PC-9 (cell line): Measurements from ENCODE around the gene RALGPS1. TPM values are rescaled to one million over a fixed set of nuclear protein-coding genes. Genes with fewer than 3 reads are reported as not detected.

ENCODE experiments used
- Bru-seq: library from RNA; stranded (reverse); fragments of 400-500 nt; gene quantifications from one replicate; lab custom pipeline; 2021; lab: Mats Ljungman, UMichigan
- BruChase-seq, 2 experiments: library from RNA; stranded (reverse); fragments of 400-500 nt; gene quantifications; one replicate each; lab custom pipeline; 2021; lab: Mats Ljungman, UMichigan
- BruUV-seq: library from RNA; stranded (reverse); fragments of 400-500 nt; replicated peaks from 2 replicates; lab custom pipeline; 2021; lab: Mats Ljungman, UMichigan
- CTCF ChIA-PET: fragments of 300-600 bp; sonication (Branson Sonifier 250); formaldehyde crosslinking; loops from one replicate; lab custom pipeline; 2022; ENCODE audit warnings: antibody characterized with exemption; lab: Charles Lee
- POLR2A ChIA-PET: fragments of 300-600 bp; sonication (Branson Sonifier 250); formaldehyde crosslinking; loops from one replicate; lab custom pipeline; 2022; ENCODE audit warnings: antibody characterized with exemption; ENCODE audit not compliant: unreplicated experiment; lab: Charles Lee
- DNase-seq, 2 experiments: peaks; one replicate each; pipeline versions ENCODE4 v3.0.0 to v3.0.0-alpha.2; 2015 to 2022; ENCODE audit warnings: mixed read lengths in 1 of 2
- H2AFZ ChIP-seq: fragments of 200-600 bp; sonication (generic); 2 replicates; pipeline ENCODE4 v1.8.1; 2017; ENCODE audit warnings: antibody characterized with exemption
- H3F3A ChIP-seq: fragments of 200-600 bp; sonication (generic); 2 replicates; pipeline ENCODE4 v1.8.1; 2017; ENCODE audit warnings: antibody characterized with exemption, mild to moderate bottlenecking, low read depth; ENCODE audit not compliant: insufficient read depth
- H3K27ac ChIP-seq: fragments of 200-600 bp; sonication (generic); 2 replicates; pipeline ENCODE4 v1.6.1; 2016; ENCODE audit warnings: mixed run types
- H3K27me3 ChIP-seq: fragments of 200-600 bp; sonication (generic); 2 replicates; pipeline ENCODE4 v1.6.1; 2016; ENCODE audit warnings: low read depth, mixed run types; ENCODE audit not compliant: insufficient read depth
- H3K36me3 ChIP-seq: fragments of 200-600 bp; sonication (generic); 2 replicates; pipeline ENCODE4 v1.6.1; 2016; ENCODE audit warnings: low read depth, mixed run types
- H3K4me1 ChIP-seq: fragments of 200-600 bp; sonication (generic); replicated peaks from 2 replicates; pipeline ENCODE4 v1.6.1; 2016; ENCODE audit warnings: mixed run types; ENCODE audit not compliant: insufficient read depth
- H3K4me2 ChIP-seq: fragments of 200-600 bp; sonication (generic); 2 replicates; pipeline ENCODE4 v1.6.1; 2017; ENCODE audit warnings: mixed run types
- H3K4me3 ChIP-seq: fragments of 200-600 bp; sonication (generic); 2 replicates; pipeline ENCODE4 v1.6.1; 2016; ENCODE audit warnings: mixed run types
- H3K79me2 ChIP-seq: fragments of 200-600 bp; sonication (generic); 2 replicates; pipeline ENCODE4 v1.6.1; 2017; ENCODE audit warnings: low read depth, mixed run types
- H3K9me2 ChIP-seq: fragments of 200-600 bp; sonication (generic); 2 replicates; pipeline ENCODE4 v1.8.1; 2017; ENCODE audit warnings: mild to moderate bottlenecking; ENCODE audit not compliant: insufficient read depth
- H3K9me3 ChIP-seq: fragments of 200-600 bp; sonication (generic); 2 replicates; pipeline ENCODE4 v1.8.1; 2016; ENCODE audit warnings: low read depth; ENCODE audit not compliant: insufficient read depth
- H4K20me1 ChIP-seq: fragments of 200-600 bp; sonication (generic); 2 replicates; pipeline ENCODE4 v1.8.1; 2017; ENCODE audit not compliant: insufficient read depth
- CTCF ChIP-seq: fragments of 200-600 bp; sonication (generic); conservative IDR thresholded peaks from 2 replicates; pipeline ENCODE4 v1.6.1; 2017; ENCODE audit warnings: mixed run types, antibody characterized with exemption, mild to moderate bottlenecking, moderate library complexity
- EZH2 ChIP-seq: fragments of 200-600 bp; sonication (generic); IDR thresholded peaks from 2 replicates; pipeline ENCODE4 v1.8.0; 2017; ENCODE audit warnings: antibody characterized with exemption, low read depth
- intact Hi-C: fragments of 100-400 bp; cut with micrococcal nuclease; formaldehyde crosslinking; loops from one replicate; pipeline ENCODE4 v1.10.0; 2022; ENCODE audit not compliant: unreplicated experiment
- long read RNA-seq: library from polyadenylated mRNA; stranded (forward); transcript quantifications from one replicate; pipeline ENCODE4 v2.0.0, GENCODE V29; 2022
- total RNA-seq: library from RNA; stranded (reverse); gene quantifications from 2 replicates; pipeline ENCODE4 v1.2.3, GENCODE V29; 2021

The RALGPS1 gene
- total RNA-seq (23.3 and 25.8 TPM in 2 replicates), Bru-seq, nascent RNA (percentile 60 among the genes with signal in this experiment), BruChase-seq, experiment 1, labeled RNA remaining after a 2-hour chase (percentile 63 among the genes with signal in this experiment), BruChase-seq, experiment 2, labeled RNA remaining after a 6-hour chase (percentile 57 among the genes with signal in this experiment)
- long read RNA-seq, partial matches to known transcripts, result 16 of 28 reads
- long read RNA-seq, other reads (novel, unspliced or antisense), result 12 of 28 reads

GRCh38 chr9:126914458-126915280 lies at the start of gene RALGPS1:
Gene RALGPS1 (plus strand): TSS chr9:126914782. CDS start chr9:126962290, 47,508 bp downstream.
- Histone ChIP-seq H3K27me3 (no peaks in the 10 kb centered on the region), H3F3A (no peaks in the 10 kb centered on the region), H3K36me3 (no peaks in the 10 kb centered on the region), H3K9me3 (no peaks in the 10 kb centered on the region), H2AFZ (peak within 1 kb of the TSS; percentile 78), H3K79me2 (no peaks in the 10 kb centered on the region), H3K9me2 (no peaks in the 10 kb centered on the region), H3K4me3 (peak within 1 kb of the TSS; percentile 61), H3K27ac (no peak within 1 kb of the TSS), H3K4me1 (peaks cover 6% of the 10 kb centered on the region; the same call in 1 of the 2 replicates), H3K4me2 (peak within 1 kb of the TSS; percentile 90), H4K20me1 (no peaks in the 10 kb centered on the region)
- ChIA-PET POLR2A (interaction anchor here (0.6 kb wide), 4 partner anchors 30 to 886 kb away, joined by 4 to 11 read pairs (median 8); no protein-coding TSS in a partner anchor), CTCF (interaction anchor here (0.6 to 1.0 kb wide), 3 partner anchors 26 to 482 kb away, joined by 4 to 6 read pairs (median 4); partner anchors contain the start of gene SLC2A8)
- no TSS peak for BruUV-seq
- TF ChIP-seq EZH2 (no peak), CTCF (no peak)
- intact Hi-C loops, result loop anchor here (2.0 kb wide), 1 partner anchor 54 kb away; the partner anchor contains the start of gene ZBTB34
- peak; percentile 90 to 98 for DNase-seq

GRCh38 chr9:126869368-126869767 lies 45.2 kb upstream of the RALGPS1 start:
- intact Hi-C loops, result no loop called here
- peaks cover 2% of the 10 kb centered on the region; the same call in 1 of the 2 replicates for H3F3A ChIP-seq
- H3K9me3 ChIP-seq, result no peaks in the 10 kb centered on the region
- H3K4me3 ChIP-seq, result no peak overlapping the region
- DNase-seq, result no peak
- no peak for TF ChIP-seq EZH2
- TF ChIP-seq CTCF, result no peak
- no peak overlapping the region for H2AFZ ChIP-seq
- H3K36me3 ChIP-seq, result no peaks in the 10 kb centered on the region
- ChIA-PET POLR2A (no interaction called here), CTCF (no interaction called here)
- no peak overlapping the region for H3K27ac ChIP-seq
- peaks cover 17% of the 10 kb centered on the region for H3K79me2 ChIP-seq
- no peaks in the 10 kb centered on the region for H3K27me3 ChIP-seq
- no peak overlapping the region for H3K4me2 ChIP-seq
- no peaks in the 10 kb centered on the region for H3K9me2 ChIP-seq
- H3K4me1 ChIP-seq, result no peaks in the 10 kb centered on the region
- H4K20me1 ChIP-seq, result peaks cover 5% of the 10 kb centered on the region; the same call in 1 of the 2 replicates
- no TSS peak for BruUV-seq

- Histone ChIP-seq H3K4me3 (no peak overlapping the region), H3K27ac (no peak overlapping the region), H4K20me1 (peaks cover 3% of the 10 kb centered on the region), H3K4me1 (0 out of 2 replicates have a peak, but pooled peaks cover 4% of the 10 kb centered on the region), H3K4me2 (no peak overlapping the region), H3K36me3 (no peaks in the 10 kb centered on the region), H2AFZ (no peak overlapping the region), H3F3A (peaks cover 3% of the 10 kb centered on the region), H3K9me2 (no peaks in the 10 kb centered on the region), H3K27me3 (no peaks in the 10 kb centered on the region), H3K9me3 (no peaks in the 10 kb centered on the region), H3K79me2 (peaks cover 17% of the 10 kb centered on the region)
- DNase-seq, result no peak
- POLR2A ChIA-PET, result interaction anchor here (0.7 kb wide), 1 partner anchor 199 kb away, joined by 4 read pairs; no protein-coding TSS in a partner anchor
- CTCF ChIA-PET, result no interaction called here
- TF ChIP-seq CTCF, result no peak
- no TSS peak for BruUV-seq
- intact Hi-C loops, result no loop called here
These were observed 42.1 kb upstream of the RALGPS1 start for GRCh38 chr9:126872516-126872915.
